ENCODE data around the gene TRMT11.

DNA sequence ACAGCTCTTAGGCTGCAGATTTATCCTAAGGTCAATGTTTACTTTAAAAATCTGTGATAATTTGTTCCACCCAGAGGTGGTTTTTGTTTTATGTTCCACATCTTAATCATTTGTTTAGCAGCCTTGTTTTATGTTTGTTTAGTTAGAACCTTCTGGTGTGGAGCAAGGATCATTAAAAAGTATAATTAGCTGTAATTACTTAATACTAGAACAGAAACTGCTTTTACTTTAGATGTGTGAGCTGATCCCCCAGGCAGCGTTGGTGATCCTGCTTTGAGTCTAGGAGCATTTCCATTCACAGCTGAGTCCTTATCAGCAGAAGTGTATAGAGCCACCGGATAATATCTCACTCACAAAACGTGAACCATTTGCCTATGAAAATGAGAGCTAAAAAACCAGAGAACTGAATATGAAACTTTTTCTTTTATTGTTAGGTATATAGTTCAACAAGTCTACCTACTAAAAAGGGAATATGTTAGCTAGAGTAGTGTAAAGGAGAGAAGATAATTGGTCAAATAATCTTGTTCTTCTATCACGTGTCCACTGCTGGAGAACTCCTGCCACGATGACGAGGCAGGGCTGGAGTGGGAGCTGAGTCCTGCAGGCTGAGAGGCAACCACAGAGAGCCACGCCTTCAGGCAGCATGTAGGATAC lies 78.5 kb downstream of the TRMT11 start:
- TF ChIP-seq YY1 (IDR thresholded peaks at IDR 0.05; ENCODE audit: low read depth, low read length) (no peak), CBX5 (IDR thresholded peaks at IDR 0.05; ENCODE audit: low read depth, low read length) (no peak), POLR2AphosphoS5 (IDR thresholded peaks at IDR 0.05; ENCODE audit: low read depth, low read length) (no peak), RAD21 (IDR thresholded peaks at IDR 0.05 in 1 of 2, conservative IDR thresholded peaks at IDR 0.05 in 1 of 2; ENCODE audit: low read depth in 2 of 2, low read length in 2 of 2) (no peak), POU5F1 (IDR thresholded peaks at IDR 0.05; ENCODE audit: low read depth, low read length) (no peak), EGR1 (IDR thresholded peaks at IDR 0.05; ENCODE audit: borderline replicate concordance, low read depth, low read length) (no peak), POLR2A (IDR thresholded peaks at IDR 0.05; ENCODE audit: control extremely low read depth in 1 of 2, low read depth in 2 of 2, low read length in 2 of 2) (no peak), ASH2L (IDR thresholded peaks at IDR 0.05; ENCODE audit: low read length) (no peak), BCL11A (IDR thresholded peaks at IDR 0.05; ENCODE audit: low read depth in 2 of 2, low read length in 2 of 2) (no peak), BACH1 (IDR thresholded peaks at IDR 0.05; ENCODE audit: low read length) (no peak)
- TF ChIP-seq, protein P1, sequence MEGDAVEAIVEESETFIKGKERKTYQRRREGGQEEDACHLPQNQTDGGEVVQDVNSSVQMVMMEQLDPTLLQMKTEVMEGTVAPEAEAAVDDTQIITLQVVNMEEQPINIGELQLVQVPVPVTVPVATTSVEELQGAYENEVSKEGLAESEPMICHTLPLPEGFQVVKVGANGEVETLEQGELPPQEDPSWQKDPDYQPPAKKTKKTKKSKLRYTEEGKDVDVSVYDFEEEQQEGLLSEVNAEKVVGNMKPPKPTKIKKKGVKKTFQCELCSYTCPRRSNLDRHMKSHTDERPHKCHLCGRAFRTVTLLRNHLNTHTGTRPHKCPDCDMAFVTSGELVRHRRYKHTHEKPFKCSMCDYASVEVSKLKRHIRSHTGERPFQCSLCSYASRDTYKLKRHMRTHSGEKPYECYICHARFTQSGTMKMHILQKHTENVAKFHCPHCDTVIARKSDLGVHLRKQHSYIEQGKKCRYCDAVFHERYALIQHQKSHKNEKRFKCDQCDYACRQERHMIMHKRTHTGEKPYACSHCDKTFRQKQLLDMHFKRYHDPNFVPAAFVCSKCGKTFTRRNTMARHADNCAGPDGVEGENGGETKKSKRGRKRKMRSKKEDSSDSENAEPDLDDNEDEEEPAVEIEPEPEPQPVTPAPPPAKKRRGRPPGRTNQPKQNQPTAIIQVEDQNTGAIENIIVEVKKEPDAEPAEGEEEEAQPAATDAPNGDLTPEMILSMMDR (IDR thresholded peaks at IDR 0.05; ENCODE audit: control extremely low read depth in 1 of 3, insufficient read depth in 1 of 3, low read depth in 1 of 3, low read length in 3 of 3) = no peak
